GM18502 (cell line): ENCODE measurements around the gene KIF17.

Source experiments
- ATAC-seq: cut with Tn5 transposase; IDR thresholded peaks from one replicate; pipeline ENCODE4 v1.9.1; 2021; ENCODE audit warnings: mild to moderate bottlenecking; ENCODE audit not compliant: unreplicated experiment, poor library complexity

The KIF17 gene

GRCh38 chr1:20633190-20634064 is 84.4 kb downstream of the KIF17 start, which contains the start of gene PINK1:
TSS of gene PINK1 (plus strand) at chr1:20633458. CDS start at chr1:20633549, 91 bp downstream.
- peak; percentile 70 for ATAC-seq

- no peak for ATAC-seq
Observed at GRCh38 chr1:20632386-20632785, 85.4 kb downstream of the KIF17 start.

- ATAC-seq: no peak
Observed at GRCh38 chr1:20630729-20631128, 87.1 kb downstream of the KIF17 start.

GRCh38 chr1:20626524-20626923 is 91.3 kb downstream of the KIF17 start:
- no peak for ATAC-seq

- ATAC-seq: no peak
Observed at GRCh38 chr1:20626098-20626427, 91.7 kb downstream of the KIF17 start.

GRCh38 chr1:20625176-20626097 is 92.4 kb downstream of the KIF17 start:
- no peak for ATAC-seq

GRCh38 chr1:20624709-20625108 is 93.1 kb downstream of the KIF17 start:
- no peak for ATAC-seq

GRCh38 chr1:20621012-20621411 is 96.8 kb downstream of the KIF17 start:
- ATAC-seq: no peak

GRCh38 chr1:20619999-20620398 is 97.8 kb downstream of the KIF17 start:
- no peak for ATAC-seq

- no peak for ATAC-seq
Observed at GRCh38 chr1:20618550-20618949, 99.3 kb downstream of the KIF17 start.

GRCh38 chr1:20616847-20617487 is 100.8 kb downstream of the KIF17 start:
- no peak for ATAC-seq

- no peak for ATAC-seq
Observed at GRCh38 chr1:20615946-20616846, 101.6 kb downstream of the KIF17 start.

GRCh38 chr1:20614131-20614579 is 103.7 kb downstream of the KIF17 start:
- ATAC-seq: no peak
